Activated B cell treated with CpG ODN at 0.5 μM for 24 hours (primary cell): ENCODE data around the gene ADCY5. TPM values are rescaled to one million over a fixed set of nuclear protein-coding genes. Genes with fewer than 3 reads are reported as not detected.
"Not testable (repeated sequence)": the region's sequence is repeated elsewhere in the genome, so short reads cannot be mapped to it uniquely, and the experiment has no call there.

ENCODE experiments used
- ATAC-seq: fragments of 200-7000 bp; cut with Tn5 transposase; one replicate; pipeline ENCODE4 v1.10.0; 2021; ENCODE audit warnings: low read depth, mild to moderate bottlenecking, moderate library complexity
- CTCF ChIA-PET: fragments of 350-600 bp; sonication (Branson Sonifier 250); formaldehyde crosslinking; loops from one replicate; lab custom pipeline; 2021; ENCODE audit warnings: antibody characterized with exemption; lab: Charles Lee
- POLR2A ChIA-PET: fragments of 350-600 bp; sonication (Branson Sonifier 250); formaldehyde crosslinking; loops from one replicate; lab custom pipeline; 2021; ENCODE audit warnings: antibody characterized with exemption; lab: Charles Lee
- DNase-seq: peaks from one replicate; pipeline ENCODE4 v3.0.0; 2022
- H3K27ac Mint-ChIP-seq: one replicate; pipeline ENCODE4 v1.8.0; 2020; ENCODE audit warnings: mixed read lengths
- H3K27me3 Mint-ChIP-seq: one replicate; pipeline ENCODE4 v1.8.0; 2021; ENCODE audit warnings: mixed read lengths
- H3K36me3 Mint-ChIP-seq: one replicate; pipeline ENCODE4 v1.8.0; 2021; ENCODE audit warnings: low read depth, mixed read lengths
- H3K4me1 Mint-ChIP-seq: one replicate; pipeline ENCODE4 v1.8.0; 2021; ENCODE audit warnings: mixed read lengths
- H3K4me3 Mint-ChIP-seq: one replicate; pipeline ENCODE4 v1.8.0; 2020; ENCODE audit warnings: mild to moderate bottlenecking, mixed read lengths
- H3K9me3 Mint-ChIP-seq: one replicate; pipeline ENCODE4 v1.8.0; 2020; ENCODE audit warnings: mixed read lengths
- CTCF ChIP-seq: fragments of 200-600 bp; IDR thresholded peaks from one replicate; pipeline ENCODE4 v1.8.0; 2022; ENCODE audit warnings: antibody characterized with exemption, mild to moderate bottlenecking
- intact Hi-C: fragments of 100-400 bp; cut with micrococcal nuclease; formaldehyde crosslinking; loops from one replicate; pipeline ENCODE4 v1.15.1; 2024
- total RNA-seq: library from RNA; stranded (reverse); gene quantifications from 2 replicates; pipeline ENCODE4 v1.2.3, GENCODE V29; 2022

The ADCY5 gene
- total RNA-seq, 1 donor from 2014 or later, result not detected

DNA sequence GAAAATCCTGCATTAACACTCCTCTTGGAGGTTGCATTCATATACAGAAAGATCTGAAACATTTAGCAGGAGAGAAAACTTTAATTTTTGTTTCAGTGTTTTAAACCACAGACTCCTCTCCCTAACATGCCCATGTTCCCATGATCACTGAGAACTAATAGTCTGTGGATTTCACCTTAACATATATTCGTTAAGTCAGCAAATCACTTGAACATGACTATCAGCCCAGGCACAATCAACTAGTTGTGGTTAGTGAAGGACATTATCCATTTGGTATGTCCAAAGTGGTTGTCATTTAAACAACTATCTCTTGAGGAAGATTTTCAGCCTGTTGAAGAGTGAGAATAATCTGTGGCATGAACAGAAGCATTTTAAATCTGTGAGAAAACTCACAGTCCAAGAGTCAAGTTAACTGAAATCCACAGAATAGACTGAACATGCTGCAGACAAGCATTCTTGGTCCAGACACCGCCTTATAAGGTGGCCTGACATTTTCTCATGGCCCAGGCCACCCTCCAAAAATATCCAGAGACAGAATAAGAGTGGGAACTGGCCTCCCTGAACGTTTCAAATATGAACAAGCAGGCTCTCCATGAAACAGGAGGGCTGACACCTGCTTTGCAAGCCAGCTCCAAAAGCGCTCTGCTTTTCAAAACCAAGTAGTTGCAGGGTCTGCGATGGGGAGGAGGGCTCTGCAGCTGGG lies 39.9 kb upstream of the ADCY5 start:
- intact Hi-C loops, result loop anchor here (1.0 to 5.0 kb wide), 3 partner anchors 41 to 1942 kb away; partner anchors contain the start of gene ADCY5
- H3K27me3 Mint-ChIP-seq, result peaks cover 5% of the 10 kb centered on the region
- POLR2A ChIA-PET, result no interaction called here
- H3K4me3 Mint-ChIP-seq, result no peak overlapping the region
- no peaks in the 10 kb centered on the region for H3K9me3 Mint-ChIP-seq
- DNase-seq (no peak), ATAC-seq (no peak)
- CTCF ChIA-PET, result interaction anchor here (0.7 to 1.4 kb wide), 3 partner anchors 9 to 70 kb away, joined by 3 to 4 read pairs (median 4); no protein-coding TSS in a partner anchor
- H3K27ac Mint-ChIP-seq, result no peak overlapping the region
- no peaks in the 10 kb centered on the region for H3K4me1 Mint-ChIP-seq
- peaks cover 19% of the 10 kb centered on the region for H3K36me3 Mint-ChIP-seq
- no peak for TF ChIP-seq CTCF

DNA sequence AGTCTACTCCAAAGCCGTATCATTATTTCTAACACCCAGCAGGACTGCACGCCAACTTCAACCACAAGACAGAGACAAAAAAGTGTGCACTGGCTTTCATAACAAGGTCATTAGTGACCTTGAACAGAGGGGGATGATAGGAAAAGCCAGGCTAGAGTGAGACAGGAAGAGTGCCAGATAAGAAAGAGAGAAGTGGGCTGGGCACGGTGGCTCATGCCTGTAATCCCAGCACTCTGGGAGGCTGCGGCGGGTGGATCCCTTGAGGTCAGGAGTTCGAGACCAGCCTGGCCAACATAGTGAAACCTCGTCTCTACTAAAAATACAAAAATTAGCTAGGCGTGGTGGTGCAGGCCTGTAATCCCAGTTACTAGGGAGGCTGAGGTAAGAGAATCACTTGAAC lies 38.2 kb upstream of the ADCY5 start:
- intact Hi-C loops, result loop anchor here (5.0 kb wide), 1 partner anchor 40 kb away; the partner anchor contains the start of gene ADCY5
- H3K27me3 Mint-ChIP-seq, ATAC-seq, CTCF ChIA-PET, H3K9me3 Mint-ChIP-seq, H3K4me3 Mint-ChIP-seq, POLR2A ChIA-PET, DNase-seq, H3K27ac Mint-ChIP-seq, H3K4me1 Mint-ChIP-seq: not testable (repeated sequence)
- H3K36me3 Mint-ChIP-seq, result peaks cover 11% of the 10 kb centered on the region

DNA sequence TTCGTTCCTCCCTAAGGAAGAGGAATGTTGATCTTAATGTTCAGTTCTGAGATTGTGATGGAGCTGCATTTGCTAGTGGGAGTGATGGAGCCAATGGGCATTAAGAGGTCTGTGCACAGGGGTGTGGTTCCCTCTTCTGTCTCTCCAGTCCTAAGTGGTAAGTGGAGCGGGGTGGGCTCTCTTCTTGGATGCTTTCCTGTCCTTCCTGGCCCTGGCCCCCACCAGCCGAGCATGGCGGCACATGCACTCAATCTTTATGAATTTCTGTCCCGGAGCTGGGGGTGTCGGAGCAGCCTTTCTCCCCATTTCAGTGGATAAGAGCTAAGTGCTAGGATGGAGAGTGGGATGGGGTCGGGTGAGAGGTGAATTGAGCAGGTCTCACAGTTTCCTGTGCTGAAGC lies 37.6 kb upstream of the ADCY5 start:
- CTCF ChIA-PET, result no interaction called here
- Mint-ChIP-seq H3K27me3 (peaks cover 5% of the 10 kb centered on the region), H3K4me1 (no peaks in the 10 kb centered on the region), H3K9me3 (no peaks in the 10 kb centered on the region), H3K4me3 (no peak overlapping the region), H3K36me3 (peaks cover 7% of the 10 kb centered on the region), H3K27ac (no peak overlapping the region)
- ATAC-seq (no peak), DNase-seq (no peak)
- POLR2A ChIA-PET, result no interaction called here
- intact Hi-C loops, result loop anchor here (5.0 kb wide), 1 partner anchor 39 kb away; the partner anchor contains the start of gene ADCY5
- no peak for TF ChIP-seq CTCF

GRCh38 chr3:123485551-123485950 lies 36.7 kb upstream of the ADCY5 start:
- CTCF ChIA-PET, result no interaction called here
- no peak for TF ChIP-seq CTCF
- no peak for DNase-seq
- Mint-ChIP-seq H3K27ac (no peak overlapping the region), H3K9me3 (no peaks in the 10 kb centered on the region), H3K36me3 (peaks cover 2% of the 10 kb centered on the region), H3K27me3 (peaks cover 5% of the 10 kb centered on the region), H3K4me3 (no peak overlapping the region), H3K4me1 (peaks cover under 1% of the 10 kb centered on the region)
- POLR2A ChIA-PET, result no interaction called here
- ATAC-seq, result no peak
- intact Hi-C loops, result loop anchor here (5.0 kb wide), 1 partner anchor 38 kb away; the partner anchor contains the start of gene ADCY5

DNA sequence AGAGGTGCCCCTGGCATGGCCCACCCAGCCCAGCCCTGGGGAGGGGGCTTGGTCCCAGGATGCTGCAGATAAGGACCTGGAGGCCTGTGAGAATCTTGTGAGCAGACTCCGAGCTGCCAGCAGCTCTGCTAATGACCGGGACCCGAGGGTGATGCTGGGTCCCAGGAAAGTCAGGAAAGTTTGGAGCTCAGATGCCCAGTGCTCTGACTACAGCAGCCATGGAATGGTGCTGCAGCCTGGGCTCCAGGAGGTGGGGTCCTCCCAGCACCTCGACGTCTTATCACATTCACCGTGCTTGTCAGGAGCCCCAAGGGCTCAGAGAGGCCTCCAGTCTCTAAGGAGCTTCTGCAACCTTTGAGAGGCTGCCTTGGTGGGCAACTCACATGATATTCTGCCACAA lies 34.3 kb upstream of the ADCY5 start:
- CTCF ChIA-PET, result no interaction called here
- no peak for DNase-seq
- POLR2A ChIA-PET, result no interaction called here
- H3K4me3 Mint-ChIP-seq, result no peak overlapping the region
- H3K4me1 Mint-ChIP-seq, result peaks cover 2% of the 10 kb centered on the region
- intact Hi-C loops, result no loop called here
- peaks cover 9% of the 10 kb centered on the region for H3K27me3 Mint-ChIP-seq
- H3K27ac Mint-ChIP-seq, result no peak overlapping the region
- H3K9me3 Mint-ChIP-seq, result no peaks in the 10 kb centered on the region
- no peak for ATAC-seq
- no peak for TF ChIP-seq CTCF
- H3K36me3 Mint-ChIP-seq, result no peaks in the 10 kb centered on the region
